Endothelial cell of umbilical vein (primary cell): ENCODE measurements around the gene FRS2. TPM values are rescaled to one million over a fixed set of nuclear protein-coding genes. Genes with fewer than 3 reads are reported as not detected.

Experiments
- BruUV-seq: library from RNA; stranded (reverse); fragments of 400-500 nt; replicated peaks from 2 replicates; lab custom pipeline; 2021; lab: Mats Ljungman, UMichigan
- CTCF ChIA-PET: fragments of 300-600, 350-600 bp; sonication (Branson Sonifier 250); formaldehyde crosslinking; loops from one replicate; lab custom pipeline; 2021; ENCODE audit warnings: antibody characterized with exemption, inconsistent platforms; lab: Charles Lee
- POLR2A ChIA-PET: fragments of 300-600, 350-600 bp; sonication (Branson Sonifier 250); formaldehyde crosslinking; loops from one replicate; lab custom pipeline; 2021; ENCODE audit warnings: antibody characterized with exemption, inconsistent platforms; lab: Charles Lee
- DNase-seq: peaks from one replicate; pipeline ENCODE4 v3.0.0-alpha.2; 2011; ENCODE audit warnings: low read depth, low spot score
- FAIRE-seq: peaks from 2 replicates; lab custom pipeline; 2011; peaks lifted over from hg19 to GRCh38; lab: Jason Lieb, UNC
- H2AFZ ChIP-seq: 2 replicates; pipeline ENCODE4 v1.6.0; 2012; ENCODE audit warnings: low read depth, low read length, control low read depth, inconsistent platforms
- H3K27ac ChIP-seq: 2 replicates; pipeline ENCODE4 v1.5.1; 2011; ENCODE audit warnings: low read depth, mild to moderate bottlenecking, control low read depth, low read length, moderate library complexity; ENCODE audit not compliant: insufficient read depth
- H3K27me3 ChIP-seq, 2 experiments: 2 replicates each; pipeline versions ENCODE4 v1.6.0 to v1.6.1; 2011; ENCODE audit warnings: low read length in 2 of 2, mixed read lengths in 1 of 2; ENCODE audit not compliant: control insufficient read depth in 2 of 2, insufficient read depth in 2 of 2
- H3K36me3 ChIP-seq, 2 experiments: 2 replicates in 1 of 2; 3 replicates in 1 of 2; pipeline ENCODE4 v1.5.1; 2011; ENCODE audit warnings: low read length in 2 of 2, mild to moderate bottlenecking in 1 of 2, moderate library complexity in 1 of 2; ENCODE audit not compliant: control insufficient read depth in 2 of 2, insufficient read depth in 2 of 2; ENCODE audit errors: extremely low read depth in 1 of 2
- H3K4me1 ChIP-seq: 3 replicates; pipeline ENCODE4 v1.5.1; 2011; ENCODE audit warnings: mild to moderate bottlenecking, low read length; ENCODE audit not compliant: control insufficient read depth, insufficient read depth; ENCODE audit errors: extremely low read depth
- H3K4me2 ChIP-seq: 2 replicates; pipeline ENCODE4 v1.6.1; 2011; ENCODE audit warnings: low read length, control low read depth, mixed read lengths; ENCODE audit not compliant: insufficient read depth
- H3K4me3 ChIP-seq, 3 experiments: fragments of 200-600 bp in 1 of 3; sonication (generic), shearing (Covaris generic) in 1 of 3; replicated peaks in 1 of 3; 2 replicates each; pipeline ENCODE4 v1.5.1; 2011 to 2016; ENCODE audit warnings: control low read depth in 3 of 3, low read length in 3 of 3, mild to moderate bottlenecking in 2 of 3, inconsistent platforms in 1 of 3, low read depth in 1 of 3, moderate library complexity in 1 of 3; ENCODE audit not compliant: insufficient read depth in 1 of 3
- H3K79me2 ChIP-seq: 2 replicates; pipeline ENCODE4 v1.6.0; 2012; ENCODE audit warnings: low read length, inconsistent platforms; ENCODE audit not compliant: control insufficient read depth, insufficient read depth
- H3K9ac ChIP-seq: replicated peaks from 2 replicates; pipeline ENCODE3; 2011; ENCODE audit warnings: low read length, control low read depth; ENCODE audit not compliant: insufficient read depth; ENCODE audit errors: extremely low read depth
- H3K9me1 ChIP-seq: replicated peaks from 3 replicates; pipeline ENCODE4 v1.6.0; 2011; ENCODE audit warnings: mild to moderate bottlenecking, low read length; ENCODE audit not compliant: control insufficient read depth, insufficient read depth; ENCODE audit errors: extremely low read depth
- H3K9me3 ChIP-seq: replicated peaks from 2 replicates; pipeline ENCODE4 v1.5.1; 2012; ENCODE audit warnings: low read length, inconsistent platforms; ENCODE audit not compliant: control insufficient read depth, insufficient read depth
- H4K20me1 ChIP-seq: replicated peaks from 2 replicates; pipeline ENCODE3; 2011; ENCODE audit warnings: mild to moderate bottlenecking, low read length; ENCODE audit not compliant: control insufficient read depth, insufficient read depth; ENCODE audit errors: extremely low read depth
- CTCF ChIP-seq, 2 donors: IDR thresholded peaks; 1 replicate in 1 of 2; 2 replicates in 1 of 2; pipeline ENCODE4 v1.5.1; 2011; ENCODE audit warnings: low read length in 2 of 2, mild to moderate bottlenecking in 2 of 2, moderate library complexity in 2 of 2, control low read depth in 1 of 2, inconsistent platforms in 1 of 2, low read depth in 1 of 2; ENCODE audit not compliant: insufficient read depth in 1 of 2; ENCODE audit errors: extremely low read depth in 1 of 2
- FOS ChIP-seq: IDR thresholded peaks from 2 replicates; pipeline ENCODE4 v1.6.1; 2011; ENCODE audit warnings: mild to moderate bottlenecking, low read length, moderate library complexity, borderline replicate concordance; ENCODE audit not compliant: insufficient read depth
- GATA2 ChIP-seq: IDR thresholded peaks from 2 replicates; pipeline ENCODE4 v1.7.0; 2011; ENCODE audit warnings: low read depth, mild to moderate bottlenecking, moderate library complexity, mixed read lengths, low read length; ENCODE audit not compliant: insufficient read length, insufficient read depth
- JUN ChIP-seq: IDR thresholded peaks from 2 replicates; pipeline ENCODE4 v1.6.1; 2011; ENCODE audit warnings: borderline replicate concordance, low read depth; ENCODE audit not compliant: insufficient read length, insufficient read depth
- dilution Hi-C: fragments of 300-500 bp; cut with MboI; formaldehyde crosslinking; loops from one replicate; pipeline ENCODE4 v1.15.0; 2019; ENCODE audit warnings: low sequenced_read_pairs; ENCODE audit not compliant: extremely low pct_ligation_motif_present
- intact Hi-C: fragments of 100-400 bp; cut with micrococcal nuclease; formaldehyde crosslinking; loops from one replicate; pipeline ENCODE4 v1.10.0; 2022
- polyA plus RNA-seq, 4 experiments: library from polyadenylated mRNA; depleted of rRNA in 3 of 4; stranded (reverse) in 3 of 4; unstranded in 1 of 4; fragments of >200 nt; gene quantifications; 2 replicates each; pipeline versions ENCODE4 v1.2.1 to v1.2.3, GENCODE V29; 2011 to 2012; ENCODE audit warnings: missing spikeins in 1 of 4
- total RNA-seq: library from RNA; stranded (reverse); gene quantifications from 2 replicates; pipeline ENCODE4 v1.2.3, GENCODE V29; 2021

Gene FRS2
- total and polyA plus RNA-seq, 2 donors (not counting 3 experiments of a cell fraction or from before 2014, with no cell fraction given) = 6.3 to 15.5 TPM

GRCh38 chr12:69570545-69571399, 100.6 kb downstream of the FRS2 start:
- H3K27ac ChIP-seq = no peak overlapping the region
- no peak overlapping the region for H3K4me3 ChIP-seq
- H3K27me3 ChIP-seq = no peaks in the 10 kb centered on the region
- BruUV-seq = no TSS peak
- DNase-seq = peak; percentile 70
- H3K9me3 ChIP-seq = no peaks in the 10 kb centered on the region
- no peaks in the 10 kb centered on the region for H3K4me1 ChIP-seq
- intact Hi-C loops = loop anchor here (1.0 to 5.0 kb wide), 5 partner anchors 100 to 413 kb away; partner anchors contain the start of gene FRS2
- H3K9me1 ChIP-seq = no peaks in the 10 kb centered on the region
- H3K79me2 ChIP-seq = no peaks in the 10 kb centered on the region
- ChIA-PET CTCF (interaction anchor here (0.5 to 5.9 kb wide), 61 partner anchors 8 to 419 kb away, joined by 3 to 184 read pairs (median 5); partner anchors contain the start of genes CCT2 and FRS2), POLR2A (interaction anchor here (1.5 kb wide), 1 partner anchor 16 kb away, joined by 3 read pairs; no protein-coding TSS in a partner anchor)
- no peak overlapping the region for H3K4me2 ChIP-seq
- H2AFZ ChIP-seq = no peak overlapping the region
- TF ChIP-seq CTCF (IDR thresholded peaks at IDR 0.05; ENCODE audit: extremely low read depth in 1 of 2, insufficient read depth in 1 of 2, low read depth in 1 of 2, low read length in 2 of 2) (peak; percentile 64 to 72), GATA2 (no peak), JUN (no peak), FOS (no peak)
- peaks cover 3 to 15% of the 10 kb centered on the region in 2 experiments for H3K36me3 ChIP-seq
- no peak overlapping the region for H3K9ac ChIP-seq
- no peak for FAIRE-seq
- dilution Hi-C loops = no loop called here
- no peaks in the 10 kb centered on the region for H4K20me1 ChIP-seq
